HepG2 (cell line): Measurements from ENCODE around the gene TBC1D20. TPM values are rescaled to one million over a fixed set of nuclear protein-coding genes. Genes with fewer than 3 reads are reported as not detected.
A peak's percentile ranks its signal among the peaks of the same experiment; 100 is the strongest.

ENCODE experiments used
- CBFB ChIP-seq: sonication (generic); formaldehyde crosslinking; IDR thresholded peaks from 2 replicates; pipeline ENCODE4 v1.4.0; 2020; ENCODE audit warnings: missing genetic modification reagents
- CSRNP1 ChIP-seq: sonication (generic); formaldehyde crosslinking; IDR thresholded peaks from 2 replicates; pipeline ENCODE4 v1.8.1; 2023; ENCODE audit warnings: mild to moderate bottlenecking, missing genetic modification reagents
- FOXA1 ChIP-seq, 2 experiments: fragments of 450-650 bp in 1 of 2; sonication (generic) in 1 of 2; formaldehyde crosslinking in 1 of 2; IDR thresholded peaks; 2 replicates each; pipeline versions ENCODE4 v1.4.0 to v1.6.1; 2016 to 2020; ENCODE audit warnings: missing genetic modification reagents in 1 of 2
- HNRNPUL1 ChIP-seq: fragments of 200-400 bp; formaldehyde crosslinking; IDR thresholded peaks from 2 replicates; pipeline ENCODE4 v1.6.1; 2017; ENCODE audit warnings: low read depth, mild to moderate bottlenecking, low read length, moderate library complexity
- HOXA7 ChIP-seq: sonication (generic); formaldehyde crosslinking; IDR thresholded peaks from 2 replicates; pipeline ENCODE4 v1.8.1; 2022; ENCODE audit warnings: mild to moderate bottlenecking, missing genetic modification reagents, moderate library complexity
- KLF6 ChIP-seq: IDR thresholded peaks from 2 replicates; pipeline ENCODE4 v1.8.0; 2016; ENCODE audit warnings: missing biosample characterization, missing genetic modification reagents
- MYNN ChIP-seq: sonication (generic); formaldehyde crosslinking; IDR thresholded peaks from 2 replicates; pipeline ENCODE4 v1.4.0; 2020; ENCODE audit warnings: mild to moderate bottlenecking, low read depth, missing genetic modification reagents
- NFKB2 ChIP-seq: sonication (generic); formaldehyde crosslinking; IDR thresholded peaks from 2 replicates; pipeline ENCODE4 v1.4.0; 2020; ENCODE audit warnings: missing genetic modification reagents, borderline replicate concordance
- PAF1 ChIP-seq: IDR thresholded peaks from 2 replicates; pipeline ENCODE4 v1.6.1; 2016; ENCODE audit warnings: missing genetic modification reagents, missing compliant biosample characterization
- PHF21A ChIP-seq: sonication (generic); formaldehyde crosslinking; IDR thresholded peaks from 2 replicates; pipeline ENCODE4 v1.5.0; 2020; ENCODE audit warnings: mild to moderate bottlenecking, missing genetic modification reagents
- RAD21 ChIP-seq: fragments of 450-650 bp; formaldehyde crosslinking; IDR thresholded peaks from 2 replicates; pipeline ENCODE4 v1.5.0; 2020; ENCODE audit warnings: mild to moderate bottlenecking
- SIX1 ChIP-seq: sonication (generic); formaldehyde crosslinking; IDR thresholded peaks from 2 replicates; pipeline ENCODE4 v1.4.0; 2020; ENCODE audit warnings: missing genetic modification reagents, borderline replicate concordance
- SP1 ChIP-seq, 2 experiments: fragments of 450-650 bp in 1 of 2; sonication (generic) in 1 of 2; formaldehyde crosslinking in 1 of 2; IDR thresholded peaks; 2 replicates each; pipeline versions ENCODE4 v1.4.0 to v1.6.1; 2016 to 2020; ENCODE audit warnings: missing genetic modification reagents in 1 of 2
- TFE3 ChIP-seq: IDR thresholded peaks from 2 replicates; pipeline ENCODE4 v1.6.1; 2016
- ZBTB26 ChIP-seq: IDR thresholded peaks from 2 replicates; pipeline ENCODE4 v1.6.1; 2016; ENCODE audit warnings: missing compliant biosample characterization, missing genetic modification reagents, borderline replicate concordance
- ZBTB4 ChIP-seq: sonication (generic); formaldehyde crosslinking; IDR thresholded peaks from 2 replicates; pipeline ENCODE4 v1.4.0; 2020; ENCODE audit warnings: missing genetic modification reagents, mild to moderate bottlenecking, borderline replicate concordance
- ZNF143 ChIP-seq: sonication (generic); formaldehyde crosslinking; IDR thresholded peaks from 2 replicates; pipeline ENCODE4 v1.4.0; 2020; ENCODE audit warnings: missing genetic modification reagents
- ZNF20 ChIP-seq: sonication (generic); formaldehyde crosslinking; IDR thresholded peaks from 2 replicates; pipeline ENCODE4 v1.4.0; 2020; ENCODE audit warnings: mild to moderate bottlenecking, moderate library complexity, missing genetic modification reagents
- ZNF230 ChIP-seq: sonication (generic); formaldehyde crosslinking; IDR thresholded peaks from 2 replicates; pipeline ENCODE4 v1.4.0; 2020; ENCODE audit warnings: mild to moderate bottlenecking, missing genetic modification reagents
- ZNF7 ChIP-seq: IDR thresholded peaks from 2 replicates; pipeline ENCODE4 v1.6.1; 2016; ENCODE audit warnings: missing biosample characterization, missing genetic modification reagents
- ZNF724P ChIP-seq: sonication (generic); formaldehyde crosslinking; IDR thresholded peaks from 2 replicates; pipeline ENCODE4 v1.8.0; 2022; ENCODE audit warnings: missing genetic modification reagents, borderline replicate concordance
- ZNF850 ChIP-seq: sonication (generic); formaldehyde crosslinking; conservative IDR thresholded peaks from 2 replicates; pipeline ENCODE4 v1.9.0; 2021; ENCODE audit warnings: mild to moderate bottlenecking, missing genetic modification reagents
- polyA plus RNA-seq, 8 experiments: library from polyadenylated mRNA; depleted of rRNA in 3 of 8; stranded (reverse) in 7 of 8; unstranded in 1 of 8; fragments of >200 nt; fragmentation: Illumina TruSeq in 4 of 8; extraction: Trizol in 4 of 8; gene quantifications; 2 replicates each; pipeline versions ENCODE4 v1.2.1 to v1.2.3, GENCODE V29; 2011 to 2016; ENCODE audit warnings: low read depth in 4 of 8, missing spikeins in 1 of 8, mixed read lengths in 1 of 8; ENCODE audit not compliant: insufficient read depth in 1 of 8
- total RNA-seq, 5 experiments: library from RNA; depleted of rRNA; stranded (reverse); fragments of >200 nt; fragmentation: Illumina TruSeq; extraction: Trizol; gene quantifications; 2 replicates each; pipeline ENCODE4 v1.2.3, GENCODE V29; 2016; ENCODE audit warnings: low read depth in 1 of 5

TBC1D20 gene
- total and polyA plus RNA-seq, 2 of the 13 experiments (the other 11 are each of a cell fraction or from before 2014, with no cell fraction given): 36.6 to 47.1 TPM

GRCh38 chr20:400454-401275 is 61.7 kb downstream of the TBC1D20 start (continued):
- no peak for TF ChIP-seq ZNF143 (CRISPR knock-in tag)
- TF ChIP-seq MYNN (CRISPR knock-in tag): no peak
- no peak for TF ChIP-seq ZNF850
- TF ChIP-seq HNRNPUL1: no peak
- TF ChIP-seq KLF6: no peak
- peak; percentile 55; the same call in 1 of the 2 replicates for TF ChIP-seq ZBTB26 (CRISPR knock-in tag)
- no peak for TF ChIP-seq RAD21 (CRISPR knock-in tag)
- TF ChIP-seq SIX1 (CRISPR knock-in tag): no peak; the same call in 1 of the 2 replicates
- TF ChIP-seq HOXA7 (CRISPR knock-in tag): no peak
- no peak for TF ChIP-seq ZNF230 (CRISPR knock-in tag)
- TF ChIP-seq SP1 (IDR thresholded peaks at IDR 0.05): no peak
- TF ChIP-seq SP1 (CRISPR knock-in tag; IDR thresholded peaks at IDR 0.05): no peak; the same call in 1 of the 2 replicates
- TF ChIP-seq PAF1 (CRISPR knock-in tag): peak; percentile 95
- TF ChIP-seq ZBTB4 (CRISPR knock-in tag): peak; percentile 29; the same call in 1 of the 2 replicates
- peak; percentile 87 for TF ChIP-seq ZNF7
- TF ChIP-seq ZNF724P: peak; percentile 67; the same call in 1 of the 2 replicates
- TF ChIP-seq NFKB2 (CRISPR knock-in tag): no peak
- peak; percentile 72; the same call in 1 of the 2 replicates for TF ChIP-seq TFE3 (CRISPR knock-in tag)
- no peak for TF ChIP-seq CSRNP1 (CRISPR knock-in tag)
- TF ChIP-seq FOXA1 (IDR thresholded peaks at IDR 0.05): no peak
- no peak for TF ChIP-seq FOXA1 (CRISPR knock-in tag; IDR thresholded peaks at IDR 0.05)
- TF ChIP-seq PHF21A (CRISPR knock-in tag): no peak
- TF ChIP-seq CBFB (CRISPR knock-in tag): 0 out of 2 replicates have a peak, but pooled peaks have one; percentile 27
- TF ChIP-seq ZNF20 (CRISPR knock-in tag): no peak
